ENCODE measurements around the gene SORCS3. TPM values are rescaled to one million over a fixed set of nuclear protein-coding genes. Genes with fewer than 3 reads are reported as not detected.

The SORCS3 gene
- total and polyA plus RNA-seq, 2 of the 13 experiments (the other 11 are each of a cell fraction or from before 2014, with no cell fraction given), result 0.07 TPM; not detected in 1

DNA sequence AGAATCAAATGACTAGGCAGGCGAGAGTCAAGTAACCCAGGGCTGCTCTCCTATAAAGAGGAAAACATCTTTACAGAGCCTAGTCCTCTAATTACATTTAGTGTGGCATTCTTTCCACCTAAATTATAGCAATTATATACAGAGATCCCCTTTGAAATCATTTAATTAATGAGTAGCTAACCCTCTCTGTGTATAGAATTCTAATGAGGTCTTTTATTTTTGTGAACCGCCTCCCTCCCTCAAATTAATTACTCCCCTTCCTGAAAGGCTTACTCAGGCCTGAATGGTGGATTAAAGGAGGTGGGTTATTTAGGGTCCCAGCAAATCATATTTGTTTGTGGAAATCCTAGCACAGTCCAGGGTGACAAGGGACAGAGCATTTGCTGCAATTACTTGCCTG is 551.8 kb downstream of the SORCS3 start (continued):
- TF ChIP-seq, protein P1, sequence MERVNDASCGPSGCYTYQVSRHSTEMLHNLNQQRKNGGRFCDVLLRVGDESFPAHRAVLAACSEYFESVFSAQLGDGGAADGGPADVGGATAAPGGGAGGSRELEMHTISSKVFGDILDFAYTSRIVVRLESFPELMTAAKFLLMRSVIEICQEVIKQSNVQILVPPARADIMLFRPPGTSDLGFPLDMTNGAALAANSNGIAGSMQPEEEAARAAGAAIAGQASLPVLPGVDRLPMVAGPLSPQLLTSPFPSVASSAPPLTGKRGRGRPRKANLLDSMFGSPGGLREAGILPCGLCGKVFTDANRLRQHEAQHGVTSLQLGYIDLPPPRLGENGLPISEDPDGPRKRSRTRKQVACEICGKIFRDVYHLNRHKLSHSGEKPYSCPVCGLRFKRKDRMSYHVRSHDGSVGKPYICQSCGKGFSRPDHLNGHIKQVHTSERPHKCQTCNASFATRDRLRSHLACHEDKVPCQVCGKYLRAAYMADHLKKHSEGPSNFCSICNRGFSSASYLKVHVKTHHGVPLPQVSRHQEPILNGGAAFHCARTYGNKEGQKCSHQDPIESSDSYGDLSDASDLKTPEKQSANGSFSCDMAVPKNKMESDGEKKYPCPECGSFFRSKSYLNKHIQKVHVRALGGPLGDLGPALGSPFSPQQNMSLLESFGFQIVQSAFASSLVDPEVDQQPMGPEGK (CRISPR knock-in tag; IDR thresholded peaks at IDR 0.05), result no peak
- TF ChIP-seq HOXA3 (CRISPR knock-in tag; IDR thresholded peaks at IDR 0.05), result no peak
- TF ChIP-seq, protein P2, sequence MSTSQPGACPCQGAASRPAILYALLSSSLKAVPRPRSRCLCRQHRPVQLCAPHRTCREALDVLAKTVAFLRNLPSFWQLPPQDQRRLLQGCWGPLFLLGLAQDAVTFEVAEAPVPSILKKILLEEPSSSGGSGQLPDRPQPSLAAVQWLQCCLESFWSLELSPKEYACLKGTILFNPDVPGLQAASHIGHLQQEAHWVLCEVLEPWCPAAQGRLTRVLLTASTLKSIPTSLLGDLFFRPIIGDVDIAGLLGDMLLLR (CRISPR knock-in tag; IDR thresholded peaks at IDR 0.05), result no peak
- no peak for TF ChIP-seq SNRNP70 (IDR thresholded peaks at IDR 0.05; ENCODE audit: low read depth, low read length)
- no peak for TF ChIP-seq SIX1 (CRISPR knock-in tag; IDR thresholded peaks at IDR 0.05; ENCODE audit: borderline replicate concordance)
- TF ChIP-seq MTA3 (CRISPR knock-in tag; IDR thresholded peaks at IDR 0.05), result no peak

DNA sequence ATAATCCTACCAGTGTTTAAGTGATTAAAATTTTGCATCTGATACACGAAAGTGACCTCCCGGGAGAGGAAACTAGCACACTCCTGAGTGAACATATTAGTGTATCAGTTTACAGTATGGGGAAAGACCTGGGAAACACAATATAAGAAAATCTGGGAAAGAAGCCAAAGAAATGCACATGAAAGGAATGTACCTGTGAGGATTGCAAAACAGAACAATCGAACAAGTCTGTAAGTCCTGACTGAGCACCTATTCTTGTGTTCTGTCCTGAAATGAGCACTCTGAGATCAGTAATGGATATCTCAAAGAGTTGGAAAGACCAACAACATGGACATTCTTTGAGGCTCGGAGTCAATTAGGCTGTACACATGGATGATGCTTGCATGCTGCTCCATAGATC is 554.7 kb downstream of the SORCS3 start:
- Histone ChIP-seq H3K4me2 (ENCODE audit: low read depth, low read length) (no peak overlapping the region), H3K9me3 (ENCODE audit: low read length) (peaks cover 63% of the 10 kb centered on the region), H3K4me3 (replicated peaks in 1 of 3; ENCODE audit: insufficient read depth in 1 of 3, low read depth in 2 of 3, low read length in 3 of 3) (no peak overlapping the region), H2AFZ (ENCODE audit: low read length) (no peak overlapping the region), H4K20me1 (ENCODE audit: insufficient read depth, low read length) (no peaks in the 10 kb centered on the region), H3K36me3 (replicated peaks in 1 of 2; ENCODE audit: control insufficient read depth in 1 of 2, insufficient read depth in 2 of 2, low read length in 2 of 2) (no peaks in the 10 kb centered on the region), H3K79me2 (ENCODE audit: insufficient read depth, low read length) (no peaks in the 10 kb centered on the region), H3K9ac (ENCODE audit: insufficient read depth, low read depth, low read length) (no peak overlapping the region), H3K27ac (ENCODE audit: extremely low read length, insufficient read depth, low read length) (no peak overlapping the region), H3K27me3 (ENCODE audit: control insufficient read depth in 1 of 2, insufficient read depth in 2 of 2, low read length in 2 of 2) (no peaks in the 10 kb centered on the region), H3K4me1 (ENCODE audit: insufficient read depth, low read length) (no peaks in the 10 kb centered on the region)
- ChIA-PET CTCF (ENCODE audit: low intra/inter-chr PET ratio, low total read pairs) (no interaction called here), POLR2A (no interaction called here)
- ATAC-seq, result no peak
- intact Hi-C loops (cut with micrococcal nuclease; ENCODE audit: unreplicated experiment), result no loop called here
- in situ Hi-C loops (cut with HindIII; ENCODE audit: extremely low pct_ligation_motif_present, low pct_unique_long_range_greater_than_20kb), result no loop called here
- FAIRE-seq, result no peak
- TF ChIP-seq CEBPB (IDR thresholded peaks at IDR 0.05; ENCODE audit: borderline replicate concordance, low read depth, low read length) (peak; percentile 39; the same call in 1 of the 2 replicates), HNRNPUL1 (IDR thresholded peaks at IDR 0.05; ENCODE audit: low read depth, low read length) (no peak)
- no TSS peak for BruUV-seq (replicated peaks)
- WGBS (ENCODE audit: low lambda C conversion rate), result 7% methylated on average over 4 of the region's 4 CpGs
- DNase-seq (ENCODE audit: low spot score), result peak; percentile 8

Measured in HepG2 (cell line).